H9 (cell line): ENCODE results near the gene GPC4. TPM values are rescaled to one million over a fixed set of nuclear protein-coding genes. Genes with fewer than 3 reads are reported as not detected.
"Not testable (repeated sequence)": the region's sequence is repeated elsewhere in the genome, so short reads cannot be mapped to it uniquely, and the experiment has no call there.

Source experiments
- DNase-seq: peaks from one replicate; pipeline ENCODE4 v3.0.0-alpha.2; 2017
- H2AFZ ChIP-seq: one replicate; pipeline ENCODE4 v1.6.1; 2013; ENCODE audit warnings: mild to moderate bottlenecking, low read length, control low read depth, moderate library complexity
- H2AK5ac ChIP-seq: 2 replicates; pipeline ENCODE4 v1.6.1; 2013; ENCODE audit warnings: low read length, control low read depth, mixed read lengths; ENCODE audit not compliant: insufficient read length
- H2BK120ac ChIP-seq: one replicate; pipeline ENCODE4 v1.6.1; 2013; ENCODE audit warnings: low read depth, mild to moderate bottlenecking, low read length, control low read depth, inconsistent platforms; ENCODE audit not compliant: poor library complexity, severe bottlenecking
- H2BK12ac ChIP-seq: 2 replicates; pipeline ENCODE4 v1.6.1; 2013; ENCODE audit warnings: low read length, control low read depth, mixed read lengths, low read depth; ENCODE audit not compliant: insufficient read length
- H2BK15ac ChIP-seq: 2 replicates; pipeline ENCODE4 v1.6.1; 2013; ENCODE audit warnings: low read depth, low read length, control low read depth
- H2BK20ac ChIP-seq: one replicate; pipeline ENCODE4 v1.6.1; 2013; ENCODE audit warnings: low read depth, mild to moderate bottlenecking, low read length, control low read depth, inconsistent platforms; ENCODE audit not compliant: poor library complexity, severe bottlenecking
- H2BK5ac ChIP-seq: 2 replicates; pipeline ENCODE4 v1.6.1; 2013; ENCODE audit warnings: low read length, control low read depth, mixed read lengths; ENCODE audit not compliant: insufficient read length
- H3K14ac ChIP-seq: 2 replicates; pipeline ENCODE4 v1.6.1; 2013; ENCODE audit warnings: low read length, control low read depth; ENCODE audit not compliant: insufficient read depth
- H3K18ac ChIP-seq: 2 replicates; pipeline ENCODE4 v1.6.1; 2013; ENCODE audit warnings: low read depth, mild to moderate bottlenecking, mixed read lengths, low read length, control low read depth; ENCODE audit not compliant: insufficient read length
- H3K23ac ChIP-seq: 2 replicates; pipeline ENCODE4 v1.6.1; 2013; ENCODE audit warnings: low read length, control low read depth, mixed read lengths, low read depth; ENCODE audit not compliant: insufficient read length
- H3K23me2 ChIP-seq: 2 replicates; pipeline ENCODE4 v1.6.1; 2013; ENCODE audit warnings: low read depth, mild to moderate bottlenecking, mixed read lengths, low read length, control low read depth; ENCODE audit not compliant: insufficient read length, poor library complexity, severe bottlenecking
- H3K27ac ChIP-seq: 2 replicates; pipeline ENCODE4 v1.5.1; 2013; ENCODE audit warnings: low read length, control low read depth, mixed read lengths, low read depth; ENCODE audit not compliant: insufficient read length
- H3K27me3 ChIP-seq: 2 replicates; pipeline ENCODE4 v1.6.1; 2013; ENCODE audit warnings: low read length, control low read depth, inconsistent platforms; ENCODE audit not compliant: insufficient read depth
- H3K4ac ChIP-seq: 2 replicates; pipeline ENCODE4 v1.6.1; 2013; ENCODE audit warnings: low read depth, mild to moderate bottlenecking, control low read depth, inconsistent platforms, low read length, moderate library complexity
- H3K4me1 ChIP-seq: 2 replicates; pipeline ENCODE4 v1.6.1; 2013; ENCODE audit warnings: low read length, control low read depth, inconsistent platforms; ENCODE audit not compliant: insufficient read depth
- H3K4me2 ChIP-seq: 2 replicates; pipeline ENCODE4 v1.6.1; 2013; ENCODE audit warnings: low read length, control low read depth, mixed read lengths; ENCODE audit not compliant: insufficient read length, insufficient read depth
- H3K56ac ChIP-seq: 2 replicates; pipeline ENCODE4 v1.6.1; 2013; ENCODE audit warnings: low read depth, mild to moderate bottlenecking, mixed read lengths, low read length, control low read depth; ENCODE audit not compliant: insufficient read length
- H3K79me1 ChIP-seq: 2 replicates; pipeline ENCODE4 v1.6.1; 2013; ENCODE audit warnings: low read depth, mild to moderate bottlenecking, moderate library complexity, low read length, control low read depth, inconsistent platforms; ENCODE audit not compliant: insufficient read depth, poor library complexity, severe bottlenecking
- H3K79me2 ChIP-seq: 2 replicates; pipeline ENCODE4 v1.6.1; 2013; ENCODE audit warnings: low read length, control low read depth, inconsistent platforms; ENCODE audit not compliant: insufficient read depth
- H3K9ac ChIP-seq: 2 replicates; pipeline ENCODE4 v1.6.1; 2013; ENCODE audit warnings: low read length, control low read depth, mixed read lengths; ENCODE audit not compliant: insufficient read length; ENCODE audit errors: extremely low read depth
- H3K9me3 ChIP-seq: one replicate; pipeline ENCODE4 v1.6.1; 2013; ENCODE audit warnings: low read depth, low read length, inconsistent platforms; ENCODE audit not compliant: control insufficient read depth
- H3T11ph ChIP-seq: one replicate; pipeline ENCODE4 v1.6.1; 2013; ENCODE audit warnings: mild to moderate bottlenecking, low read length, control low read depth, inconsistent platforms
- H4K20me1 ChIP-seq: one replicate; pipeline ENCODE4 v1.6.1; 2013; ENCODE audit not compliant: control insufficient read depth, insufficient read length, insufficient read depth
- H4K5ac ChIP-seq: 2 replicates; pipeline ENCODE4 v1.6.1; 2013; ENCODE audit warnings: low read depth, mild to moderate bottlenecking, mixed read lengths, low read length, control low read depth; ENCODE audit not compliant: insufficient read length
- H4K8ac ChIP-seq: replicated peaks from 2 replicates; pipeline ENCODE4 v1.6.1; 2013; ENCODE audit warnings: low read length, control low read depth, mixed read lengths, low read depth; ENCODE audit not compliant: insufficient read length
- H4K91ac ChIP-seq: 2 replicates; pipeline ENCODE4 v1.6.1; 2013; ENCODE audit warnings: low read depth, mild to moderate bottlenecking, moderate library complexity, mixed read lengths, low read length, control low read depth; ENCODE audit not compliant: insufficient read length
- H3K27ac Mint-ChIP-seq, 3 experiments: 2 replicates in 2 of 3; 3 replicates in 1 of 3; pipeline ENCODE4 v1.8.0; 2020 to 2021; ENCODE audit warnings: mixed read lengths in 3 of 3, mild to moderate bottlenecking in 1 of 3, moderate library complexity in 1 of 3
- H3K27me3 Mint-ChIP-seq: 2 replicates; pipeline ENCODE4 v1.8.0; 2021; ENCODE audit warnings: low read depth, mild to moderate bottlenecking, moderate library complexity, mixed read lengths
- H3K36me3 Mint-ChIP-seq, 3 experiments: 2 replicates in 2 of 3; 3 replicates in 1 of 3; pipeline ENCODE4 v1.8.0; 2020 to 2021; ENCODE audit warnings: low read depth in 3 of 3, mixed read lengths in 3 of 3; ENCODE audit not compliant: insufficient read depth in 1 of 3
- H3K4me1 Mint-ChIP-seq, 2 experiments: 2 replicates each; pipeline ENCODE4 v1.8.0; 2020; ENCODE audit warnings: mixed read lengths in 2 of 2
- H3K4me3 Mint-ChIP-seq, 2 experiments: 2 replicates in 1 of 2; 3 replicates in 1 of 2; pipeline ENCODE4 v1.8.0; 2020 to 2021; ENCODE audit warnings: mild to moderate bottlenecking in 2 of 2, mixed read lengths in 2 of 2, moderate library complexity in 1 of 2
- H3K9me3 Mint-ChIP-seq, 2 experiments: 2 replicates in 1 of 2; 3 replicates in 1 of 2; pipeline ENCODE4 v1.8.0; 2020; ENCODE audit warnings: mild to moderate bottlenecking in 2 of 2, mixed read lengths in 2 of 2, moderate library complexity in 1 of 2
- CTCF ChIP-seq: fragments of 200-600 bp; sonication (generic); conservative IDR thresholded peaks from 3 replicates; pipeline ENCODE4 v1.8.0; 2021; ENCODE audit warnings: antibody characterized with exemption, mild to moderate bottlenecking
- WGBS: extraction: QIAGEN DNeasy Blood & Tissue Kit; methylation state at CpG from one replicate; pipeline ENCODE4 v1.1.7; 2013; ENCODE audit warnings: missing lambda C conversion rate, low lambda C conversion rate, mixed read lengths; ENCODE audit not compliant: insufficient read length; ENCODE audit errors: extremely low coverage; 5-methylcytosine and 5-hydroxymethylcytosine counted together
- total RNA-seq: library from RNA; stranded (reverse); gene quantifications from 2 replicates; pipeline ENCODE4 v1.2.1, GENCODE V29; 2021

The GPC4 gene
- total RNA-seq, 1 experiment from 2014 or later: 416 TPM

- Histone ChIP-seq H3K4me2 (no peak overlapping the region), H3K56ac (no peak overlapping the region), H3K4ac (no peak overlapping the region), H2BK12ac (no peak overlapping the region), H2BK15ac (no peak overlapping the region), H4K5ac (no peak overlapping the region), H3K79me1 (peaks cover 2% of the 10 kb centered on the region), H3K27me3 (no peaks in the 10 kb centered on the region), H2BK20ac (no peak overlapping the region), H2AFZ (no peak overlapping the region), H3K23ac (no peak overlapping the region), H3K4me1 (peaks cover 3% of the 10 kb centered on the region; the same call in 1 of the 2 replicates), H3K23me2 (no peaks in the 10 kb centered on the region), H2BK120ac (no peak overlapping the region), H3K9me3 (no peaks in the 10 kb centered on the region), H4K20me1 (no peaks in the 10 kb centered on the region), H3K79me2 (peaks cover 15% of the 10 kb centered on the region; the same call in 1 of the 2 replicates), H2AK5ac (no peak overlapping the region), H3T11ph (no peak overlapping the region), H4K8ac (no peak overlapping the region), H3K27ac (no peak overlapping the region), H3K18ac (no peak overlapping the region), H2BK5ac (no peak overlapping the region), H3K9ac (no peak overlapping the region), H3K14ac (no peak overlapping the region), H4K91ac (no peak overlapping the region)
- Mint-ChIP-seq H3K4me1 (peaks cover 28% of the 10 kb centered on the region in 2 experiments), H3K27ac (peak overlapping the region in 2 of 3 experiments; percentile 22 to 85; a peak in 3 of 7 replicates), H3K27me3 (no peaks in the 10 kb centered on the region), H3K9me3 (no peaks in the 10 kb centered on the region), H3K4me3 (no peak overlapping the region), H3K36me3 (peaks cover 42 to 56% (median 50%) of the 10 kb centered on the region in 3 experiments; a peak in 6 of 7 replicates)
- DNase-seq: no peak
- WGBS: no CpG with 5 or more reads among the region's 2 CpGs
- TF ChIP-seq CTCF: no peak
Measured at GRCh38 chrX:133323431-133323830, 91.9 kb downstream of the GPC4 start.

- not testable (repeated sequence) for H3K18ac ChIP-seq, H3K4ac ChIP-seq, H2AK5ac ChIP-seq, H3K9me3 Mint-ChIP-seq, H3K79me1 ChIP-seq, H2BK15ac ChIP-seq, H3K4me1 ChIP-seq, H3K27ac ChIP-seq, H2BK12ac ChIP-seq, H2AFZ ChIP-seq, H3T11ph ChIP-seq, H3K9ac ChIP-seq, H4K5ac ChIP-seq, H3K4me3 Mint-ChIP-seq, H3K4me2 ChIP-seq, H4K8ac ChIP-seq, H2BK5ac ChIP-seq, DNase-seq, H3K27me3 ChIP-seq, H2BK20ac ChIP-seq, H4K20me1 ChIP-seq, H3K27me3 Mint-ChIP-seq, H2BK120ac ChIP-seq, H3K56ac ChIP-seq, H4K91ac ChIP-seq, H3K79me2 ChIP-seq, H3K23ac ChIP-seq, H3K23me2 ChIP-seq, H3K9me3 ChIP-seq, H3K14ac ChIP-seq
- WGBS: no CpG with 5 or more reads among the region's 9 CpGs
- peaks cover 46 to 67% (median 59%) of the 10 kb centered on the region in 3 experiments; a peak in 6 of 7 replicates for H3K36me3 Mint-ChIP-seq
- H3K4me1 Mint-ChIP-seq: peaks cover 29 to 31% of the 10 kb centered on the region in 2 experiments
- H3K27ac Mint-ChIP-seq: peak overlapping the region; percentile 10 to 84 (median 59); a peak in 4 of 7 replicates
Measured at GRCh38 chrX:133322269-133322668, 93.0 kb downstream of the GPC4 start.
